Ishikawa (cell line): ENCODE data around the gene UBL7.

Source experiments
- CEBPB ChIP-seq: IDR thresholded peaks from 2 replicates; pipeline ENCODE4 v1.6.1; 2012
- RAD21 ChIP-seq: IDR thresholded peaks from 2 replicates; pipeline ENCODE4 v1.6.1; 2012; ENCODE audit warnings: low read depth
- TAF1 ChIP-seq: IDR thresholded peaks from 2 replicates; pipeline ENCODE4 v1.6.1; 2012; ENCODE audit warnings: low read depth, mild to moderate bottlenecking
- TEAD4 ChIP-seq: IDR thresholded peaks from 2 replicates; pipeline ENCODE4 v1.6.1; 2012
- YY1 ChIP-seq: IDR thresholded peaks from 2 replicates; pipeline ENCODE4 v1.6.1; 2012; ENCODE audit warnings: low read depth
- TF ChIP-seq, protein P1 (sequence below): IDR thresholded peaks from 2 replicates; pipeline ENCODE4 v1.6.1; 2012

DNA sequence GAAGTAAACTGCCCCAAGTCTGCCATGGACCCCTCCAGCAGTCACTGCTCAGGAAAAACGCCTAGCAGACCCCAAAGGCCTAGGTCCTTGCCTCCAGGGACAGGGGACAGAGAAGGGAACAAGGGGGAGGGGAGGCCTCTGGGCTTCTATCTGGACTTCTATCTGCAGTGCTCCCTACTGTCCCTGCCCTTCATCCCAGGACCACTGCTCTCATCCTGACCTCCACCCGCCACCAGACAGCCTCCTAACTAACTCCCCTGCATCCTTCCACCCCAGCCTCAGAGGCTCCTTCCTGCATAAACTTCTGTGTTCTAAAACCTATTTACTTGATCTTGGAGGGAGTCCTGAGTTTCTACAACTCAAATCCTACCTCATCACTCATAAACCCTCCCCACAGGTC lies 52.6 kb downstream of the UBL7 start:
- TF ChIP-seq, protein P1, sequence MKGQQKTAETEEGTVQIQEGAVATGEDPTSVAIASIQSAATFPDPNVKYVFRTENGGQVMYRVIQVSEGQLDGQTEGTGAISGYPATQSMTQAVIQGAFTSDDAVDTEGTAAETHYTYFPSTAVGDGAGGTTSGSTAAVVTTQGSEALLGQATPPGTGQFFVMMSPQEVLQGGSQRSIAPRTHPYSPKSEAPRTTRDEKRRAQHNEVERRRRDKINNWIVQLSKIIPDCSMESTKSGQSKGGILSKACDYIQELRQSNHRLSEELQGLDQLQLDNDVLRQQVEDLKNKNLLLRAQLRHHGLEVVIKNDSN = no peak
- TF ChIP-seq RAD21 (no peak), CEBPB (no peak), TEAD4 (no peak), YY1 (no peak), TAF1 (no peak)
